PC-3 (cell line): Measurements from ENCODE around the gene TMEM239. TPM values are rescaled to one million over a fixed set of nuclear protein-coding genes. Genes with fewer than 3 reads are reported as not detected.

ENCODE experiments used
- ATAC-seq: fragments of 200-7000 bp; cut with Tn5 transposase; 2 replicates; pipeline ENCODE4 v1.9.1; 2020; ENCODE audit warnings: mild to moderate bottlenecking, moderate library complexity
- BruUV-seq: library from RNA; stranded (reverse); fragments of 400-500 nt; replicated peaks from 2 replicates; lab custom pipeline; 2021; lab: Mats Ljungman, UMichigan
- CTCF ChIA-PET: fragments of 300-600 bp; sonication (Branson Sonifier 250); formaldehyde crosslinking; loops from one replicate; lab custom pipeline; 2022; ENCODE audit warnings: antibody characterized with exemption; lab: Charles Lee
- POLR2A ChIA-PET: fragments of 300-600 bp; sonication (Branson Sonifier 250); formaldehyde crosslinking; loops from one replicate; lab custom pipeline; 2022; ENCODE audit warnings: antibody characterized with exemption; ENCODE audit not compliant: unreplicated experiment; lab: Charles Lee
- DNase-seq: peaks from one replicate; pipeline ENCODE4 v3.0.0-alpha.2; 2015
- H2AFZ ChIP-seq: fragments of 300-600 bp; sonication (generic); 2 replicates; pipeline ENCODE4 v1.6.0; 2016; ENCODE audit warnings: antibody characterized with exemption, low read length
- H3F3A ChIP-seq: fragments of 300-600 bp; sonication (generic); one replicate; pipeline ENCODE4 v1.6.0; 2017; ENCODE audit warnings: antibody characterized with exemption, low read length, control low read depth, mild to moderate bottlenecking; ENCODE audit not compliant: unreplicated experiment
- H3K27ac ChIP-seq: fragments of 300-600 bp; sonication (generic); 2 replicates; pipeline ENCODE4 v1.5.1; 2016; ENCODE audit warnings: mild to moderate bottlenecking, low read length
- H3K27me3 ChIP-seq: fragments of 300-600 bp; sonication (generic); 2 replicates; pipeline ENCODE4 v1.6.1; 2016; ENCODE audit warnings: low read length, mixed read lengths
- H3K36me3 ChIP-seq: fragments of 300-600 bp; sonication (generic); 2 replicates; pipeline ENCODE4 v1.6.1; 2016; ENCODE audit warnings: low read depth, mixed run types, low read length, mixed read lengths
- H3K4me1 ChIP-seq: fragments of 300-600 bp; sonication (generic); 2 replicates; pipeline ENCODE4 v1.5.1; 2016; ENCODE audit warnings: low read length; ENCODE audit not compliant: insufficient read depth
- H3K4me2 ChIP-seq: fragments of 300-600 bp; sonication (generic); 2 replicates; pipeline ENCODE4 v1.6.0; 2016; ENCODE audit warnings: low read length
- H3K4me3 ChIP-seq: fragments of 300-600 bp; sonication (generic); 2 replicates; pipeline ENCODE4 v1.5.1; 2016; ENCODE audit warnings: mild to moderate bottlenecking, low read length, mixed read lengths
- H3K79me2 ChIP-seq: fragments of 300-600 bp; sonication (generic); 2 replicates; pipeline ENCODE4 v1.6.1; 2017; ENCODE audit warnings: low read length, mixed read lengths
- H3K9ac ChIP-seq: fragments of 300-600 bp; sonication (generic); 2 replicates; pipeline ENCODE4 v1.6.0; 2016; ENCODE audit warnings: mild to moderate bottlenecking, low read length
- H3K9me2 ChIP-seq: fragments of 300-600 bp; sonication (generic); replicated peaks from 2 replicates; pipeline ENCODE4 v1.6.1; 2016; ENCODE audit warnings: mixed run types, low read length, mixed read lengths
- H3K9me3 ChIP-seq: fragments of 300-600 bp; sonication (generic); 2 replicates; pipeline ENCODE4 v1.6.1; 2016; ENCODE audit warnings: low read length, mixed read lengths
- H4K20me1 ChIP-seq: fragments of 300-600 bp; sonication (generic); 2 replicates; pipeline ENCODE4 v1.6.1; 2016; ENCODE audit warnings: low read length, mixed read lengths
- EZH2 ChIP-seq: fragments of 300-600 bp; sonication (generic); IDR thresholded peaks from one replicate; pipeline ENCODE4 v1.6.1; 2017; ENCODE audit warnings: antibody characterized with exemption, mild to moderate bottlenecking, low read length; ENCODE audit not compliant: unreplicated experiment
- EZH2phosphoT487 ChIP-seq: fragments of 300-600 bp; sonication (generic); IDR thresholded peaks from 2 replicates; pipeline ENCODE4 v1.6.1; 2018; ENCODE audit warnings: mild to moderate bottlenecking, antibody characterized with exemption, low read length, borderline replicate concordance
- intact Hi-C: fragments of 100-400 bp; cut with micrococcal nuclease; formaldehyde crosslinking; loops from 2 replicates; pipeline ENCODE4 v1.9.0; 2023
- total RNA-seq: library from RNA; depleted of rRNA; stranded (reverse); fragments of >200 nt; gene quantifications from 2 replicates; pipeline ENCODE4 v1.2.3, GENCODE V29; 2014
- TF ChIP-seq, protein P1 (sequence below): fragments of 300-600 bp; sonication (generic); conservative IDR thresholded peaks from 2 replicates; pipeline ENCODE4 v1.5.1; 2017; ENCODE audit warnings: antibody characterized with exemption, low read depth, mild to moderate bottlenecking, low read length

TMEM239 gene
- total RNA-seq, 1 experiment from 2014 or later = 0.04 TPM

DNA sequence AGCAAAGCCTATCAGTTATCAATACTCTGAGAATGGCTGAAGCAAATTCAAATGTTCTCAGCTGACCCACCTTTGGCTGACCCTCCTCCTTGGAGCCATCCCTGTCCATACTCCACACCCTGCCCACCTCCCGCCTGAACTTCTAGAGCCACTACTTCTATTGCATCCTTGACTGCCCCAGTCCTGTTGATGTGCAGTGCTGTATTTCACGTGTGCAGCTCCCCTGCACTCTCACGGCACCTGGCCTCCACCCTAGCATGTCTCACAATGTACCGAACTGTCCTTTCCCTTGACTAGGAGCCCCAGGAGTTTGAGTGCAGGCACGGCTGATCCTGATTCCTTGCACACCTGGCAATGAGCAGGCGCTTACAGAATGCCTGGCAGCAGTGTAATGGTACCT, 22.7 kb upstream of the TMEM239 start:
- intact Hi-C loops = no loop called here
- ATAC-seq (no peak), DNase-seq (no peak)
- Histone ChIP-seq H3K4me1 (no peaks in the 10 kb centered on the region), H3K79me2 (no peaks in the 10 kb centered on the region), H3K9me3 (no peaks in the 10 kb centered on the region), H3K27ac (no peak overlapping the region), H3K4me3 (no peak overlapping the region), H3K9ac (no peak overlapping the region), H3K4me2 (no peak overlapping the region), H3K27me3 (peaks cover 40% of the 10 kb centered on the region), H3K9me2 (no peaks in the 10 kb centered on the region), H3K36me3 (no peaks in the 10 kb centered on the region), H3F3A (no peaks in the 10 kb centered on the region), H4K20me1 (no peaks in the 10 kb centered on the region), H2AFZ (no peak overlapping the region)
- CTCF ChIA-PET = interaction anchor here (0.7 kb wide), 1 partner anchor 602 kb away, joined by 3 read pairs; no protein-coding TSS in a partner anchor
- BruUV-seq = no TSS peak
- TF ChIP-seq EZH2phosphoT487 (no peak), EZH2 (no peak)
- TF ChIP-seq, protein P1, sequence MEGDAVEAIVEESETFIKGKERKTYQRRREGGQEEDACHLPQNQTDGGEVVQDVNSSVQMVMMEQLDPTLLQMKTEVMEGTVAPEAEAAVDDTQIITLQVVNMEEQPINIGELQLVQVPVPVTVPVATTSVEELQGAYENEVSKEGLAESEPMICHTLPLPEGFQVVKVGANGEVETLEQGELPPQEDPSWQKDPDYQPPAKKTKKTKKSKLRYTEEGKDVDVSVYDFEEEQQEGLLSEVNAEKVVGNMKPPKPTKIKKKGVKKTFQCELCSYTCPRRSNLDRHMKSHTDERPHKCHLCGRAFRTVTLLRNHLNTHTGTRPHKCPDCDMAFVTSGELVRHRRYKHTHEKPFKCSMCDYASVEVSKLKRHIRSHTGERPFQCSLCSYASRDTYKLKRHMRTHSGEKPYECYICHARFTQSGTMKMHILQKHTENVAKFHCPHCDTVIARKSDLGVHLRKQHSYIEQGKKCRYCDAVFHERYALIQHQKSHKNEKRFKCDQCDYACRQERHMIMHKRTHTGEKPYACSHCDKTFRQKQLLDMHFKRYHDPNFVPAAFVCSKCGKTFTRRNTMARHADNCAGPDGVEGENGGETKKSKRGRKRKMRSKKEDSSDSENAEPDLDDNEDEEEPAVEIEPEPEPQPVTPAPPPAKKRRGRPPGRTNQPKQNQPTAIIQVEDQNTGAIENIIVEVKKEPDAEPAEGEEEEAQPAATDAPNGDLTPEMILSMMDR = no peak
- POLR2A ChIA-PET = no interaction called here

DNA sequence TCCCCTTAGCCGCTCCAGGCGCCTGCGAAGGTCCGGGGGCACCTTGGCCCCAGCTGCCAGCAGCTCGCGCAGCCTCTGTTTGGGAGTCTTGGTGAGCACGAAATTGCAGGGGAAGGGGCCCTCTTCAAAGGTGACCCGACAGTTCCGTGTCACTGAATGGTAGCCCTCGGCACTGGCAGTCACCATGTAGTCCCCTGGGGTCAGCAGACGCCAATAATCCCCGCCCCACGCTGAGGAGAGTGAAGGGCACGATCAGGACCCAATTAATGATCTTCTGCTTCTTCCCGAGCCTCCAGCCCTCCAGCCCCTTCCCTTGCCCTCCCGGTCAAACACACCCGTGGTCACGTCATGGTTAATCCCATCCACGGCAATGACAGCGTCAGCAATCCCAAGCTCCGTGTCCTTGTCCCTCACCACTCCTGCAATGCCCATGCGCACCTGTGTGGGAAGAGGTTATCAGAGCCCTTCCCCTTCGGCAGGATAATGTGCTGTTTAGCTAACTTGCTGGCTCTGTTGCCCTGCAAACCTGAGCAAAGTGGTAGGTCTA, 21.9 kb upstream of the TMEM239 start:
- Histone ChIP-seq H2AFZ (no peak overlapping the region), H4K20me1 (no peaks in the 10 kb centered on the region), H3K36me3 (no peaks in the 10 kb centered on the region), H3K9me2 (no peaks in the 10 kb centered on the region), H3K4me1 (no peaks in the 10 kb centered on the region), H3K9ac (no peak overlapping the region), H3K27ac (no peak overlapping the region), H3K27me3 (peaks cover 40% of the 10 kb centered on the region), H3K79me2 (no peaks in the 10 kb centered on the region), H3K4me2 (no peak overlapping the region), H3K9me3 (no peaks in the 10 kb centered on the region), H3F3A (no peaks in the 10 kb centered on the region), H3K4me3 (no peak overlapping the region)
- no peak for ATAC-seq
- DNase-seq = no peak
- TF ChIP-seq, protein P1 = no peak
- TF ChIP-seq EZH2phosphoT487 (no peak), EZH2 (no peak)
- intact Hi-C loops = no loop called here
- CTCF ChIA-PET = no interaction called here
- no TSS peak for BruUV-seq
- POLR2A ChIA-PET = no interaction called here

DNA sequence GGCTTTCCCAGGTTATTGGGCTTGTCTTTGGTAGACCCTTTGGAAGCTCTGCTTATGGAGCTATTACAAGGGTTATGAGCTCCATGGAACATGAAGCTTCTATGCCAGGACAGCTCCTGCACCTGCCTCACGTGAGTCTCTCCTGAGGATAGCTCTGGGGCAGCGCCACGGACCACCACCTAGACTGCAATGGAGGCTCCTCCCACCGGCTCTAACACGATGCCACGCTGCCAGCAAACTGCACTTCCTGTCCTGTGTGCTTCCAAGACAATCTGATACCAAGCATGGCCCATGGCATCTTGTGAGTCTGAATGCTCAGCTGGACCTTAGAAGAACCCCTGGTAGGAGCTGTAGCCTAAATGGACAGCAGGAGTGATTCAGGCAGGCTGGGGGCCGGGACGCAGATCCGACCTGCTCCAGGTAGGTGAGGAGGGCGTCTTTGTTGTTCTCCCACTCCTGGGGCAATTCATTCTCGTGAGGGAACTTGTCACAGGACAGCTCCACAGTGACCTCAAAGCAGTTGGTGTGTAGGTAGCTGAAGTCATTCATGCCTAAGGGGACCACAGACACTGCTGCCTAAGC, 21.2 kb upstream of the TMEM239 start:
- ChIA-PET CTCF (no interaction called here), POLR2A (no interaction called here)
- BruUV-seq = no TSS peak

More for the DNA sequence above, 21.2 kb upstream of the TMEM239 start:
- ATAC-seq = no peak
- no peaks in the 10 kb centered on the region for H3K36me3 ChIP-seq
- H3K27ac ChIP-seq = no peak overlapping the region
- H3K27me3 ChIP-seq = peaks cover 37% of the 10 kb centered on the region
- TF ChIP-seq, protein P1 = no peak
- no peak for TF ChIP-seq EZH2phosphoT487
- no peak for TF ChIP-seq EZH2
- no peak overlapping the region for H3K4me3 ChIP-seq
- no peak overlapping the region for H2AFZ ChIP-seq
- no peak overlapping the region for H3K9ac ChIP-seq
- H4K20me1 ChIP-seq = no peaks in the 10 kb centered on the region
- intact Hi-C loops = no loop called here
- H3K9me3 ChIP-seq = no peaks in the 10 kb centered on the region
- no peaks in the 10 kb centered on the region for H3K4me1 ChIP-seq
- no peaks in the 10 kb centered on the region for H3K9me2 ChIP-seq
- H3F3A ChIP-seq = no peaks in the 10 kb centered on the region
- no peak for DNase-seq
- no peak overlapping the region for H3K4me2 ChIP-seq
- no peaks in the 10 kb centered on the region for H3K79me2 ChIP-seq
